ACHN (cell line): ENCODE measurements around the gene CLSTN2.

Experiments used
- DNase-seq: peaks from one replicate; pipeline ENCODE4 v3.0.0-alpha.2; 2015
- in situ Hi-C: cut with HindIII; loops from 2 replicates; pipeline ENCODE4 v1.10.0; 2017; ENCODE audit warnings: low sequenced_read_pairs, low pct_ligation_motif_present, low pct_unique_long_range_greater_than_20kb

CLSTN2 gene

GRCh38 chr3:140577911-140578310, 642.9 kb downstream of the CLSTN2 start:
- DNase-seq = no peak
- in situ Hi-C loops = no loop called here

- no peak for DNase-seq
- in situ Hi-C loops = no loop called here
These were observed 644.3 kb downstream of the CLSTN2 start for GRCh38 chr3:140579260-140579659.

- in situ Hi-C loops = no loop called here
- DNase-seq = no peak
These were observed 645.8 kb downstream of the CLSTN2 start for GRCh38 chr3:140580746-140581145.

GRCh38 chr3:140584549-140584948, 649.6 kb downstream of the CLSTN2 start:
- in situ Hi-C loops = no loop called here
- DNase-seq = no peak

- in situ Hi-C loops = no loop called here
These were observed 650.8 kb downstream of the CLSTN2 start for GRCh38 chr3:140585828-140586227.

GRCh38 chr3:140586311-140586710, 651.3 kb downstream of the CLSTN2 start:
- no peak for DNase-seq
- in situ Hi-C loops = no loop called here

More at GRCh38 chr3:140585828-140586227, 650.8 kb downstream of the CLSTN2 start:
- DNase-seq = no peak

GRCh38 chr3:140588558-140588957, 653.6 kb downstream of the CLSTN2 start:
- no peak for DNase-seq
- in situ Hi-C loops = no loop called here

GRCh38 chr3:140593766-140594165, 658.8 kb downstream of the CLSTN2 start:
- no peak for DNase-seq
- in situ Hi-C loops = no loop called here

- DNase-seq = no peak
- in situ Hi-C loops = no loop called here
These were observed 660.3 kb downstream of the CLSTN2 start for GRCh38 chr3:140595295-140595694.

GRCh38 chr3:140597364-140597763, 662.4 kb downstream of the CLSTN2 start:
- in situ Hi-C loops = no loop called here
- DNase-seq = no peak

GRCh38 chr3:140597792-140598191, 662.8 kb downstream of the CLSTN2 start:
- in situ Hi-C loops = no loop called here
- DNase-seq = no peak

- no peak for DNase-seq
These were observed 664.0 kb downstream of the CLSTN2 start for GRCh38 chr3:140599009-140599408.

GRCh38 chr3:140599496-140599895, 664.5 kb downstream of the CLSTN2 start:
- DNase-seq = no peak
- in situ Hi-C loops = no loop called here

More at GRCh38 chr3:140599009-140599408, 664.0 kb downstream of the CLSTN2 start:
- in situ Hi-C loops = no loop called here

- in situ Hi-C loops = no loop called here
These were observed 666.9 kb downstream of the CLSTN2 start for GRCh38 chr3:140601881-140602280.

GRCh38 chr3:140602781-140603180, 667.8 kb downstream of the CLSTN2 start:
- peak; percentile 31 for DNase-seq

More at GRCh38 chr3:140601881-140602280, 666.9 kb downstream of the CLSTN2 start:
- DNase-seq = no peak

GRCh38 chr3:140603766-140604165, 668.8 kb downstream of the CLSTN2 start:
- DNase-seq = no peak
- in situ Hi-C loops = no loop called here

More at GRCh38 chr3:140602781-140603180, 667.8 kb downstream of the CLSTN2 start:
- in situ Hi-C loops = no loop called here

GRCh38 chr3:140610544-140610943, 675.6 kb downstream of the CLSTN2 start:
- no peak for DNase-seq
- in situ Hi-C loops = no loop called here

- no peak for DNase-seq
- in situ Hi-C loops = no loop called here
These were observed 679.0 kb downstream of the CLSTN2 start for GRCh38 chr3:140614001-140614400.

- DNase-seq = no peak
- in situ Hi-C loops = no loop called here
These were observed 682.1 kb downstream of the CLSTN2 start for GRCh38 chr3:140617135-140617534.

GRCh38 chr3:140626856-140627255, 691.9 kb downstream of the CLSTN2 start:
- in situ Hi-C loops = no loop called here
- no peak for DNase-seq
